GM15510 (cell line): ENCODE measurements around the gene SLC40A1.

ENCODE experiments used
- POLR2A ChIP-seq: IDR thresholded peaks from 3 replicates; pipeline ENCODE4 v1.6.1; 2011; ENCODE audit warnings: borderline replicate concordance; ENCODE audit not compliant: insufficient read length; ENCODE audit errors: extremely low read depth

Gene SLC40A1

GRCh38 chr2:189580658-189581353 is at the start of gene SLC40A1:
Gene SLC40A1, minus strand, starts transcription at chr2:189580786. Its CDS starts 326 bp downstream, at chr2:189580460.
- TF ChIP-seq POLR2A = no peak

GRCh38 chr2:189629531-189630453 is 49.2 kb upstream of the SLC40A1 start:
- no peak for TF ChIP-seq POLR2A

- TF ChIP-seq POLR2A = no peak
Measured at GRCh38 chr2:189628817-189629530, 48.4 kb upstream of the SLC40A1 start.

GRCh38 chr2:189627789-189628188 is 47.2 kb upstream of the SLC40A1 start:
- TF ChIP-seq POLR2A = no peak

GRCh38 chr2:189625636-189626035 is 45.0 kb upstream of the SLC40A1 start:
- TF ChIP-seq POLR2A = no peak

GRCh38 chr2:189624648-189625355 is 44.2 kb upstream of the SLC40A1 start:
- TF ChIP-seq POLR2A = no peak

- no peak for TF ChIP-seq POLR2A
Measured at GRCh38 chr2:189623049-189623448, 42.5 kb upstream of the SLC40A1 start.

GRCh38 chr2:189621781-189622180 is 41.2 kb upstream of the SLC40A1 start:
- TF ChIP-seq POLR2A = no peak

- no peak for TF ChIP-seq POLR2A
Measured at GRCh38 chr2:189618197-189618596, 37.6 kb upstream of the SLC40A1 start.

- TF ChIP-seq POLR2A = no peak
Measured at GRCh38 chr2:189614585-189614984, 34.0 kb upstream of the SLC40A1 start.

- TF ChIP-seq POLR2A = no peak
Measured at GRCh38 chr2:189613650-189614420, 33.2 kb upstream of the SLC40A1 start.

- no peak for TF ChIP-seq POLR2A
Measured at GRCh38 chr2:189613077-189613636, 32.6 kb upstream of the SLC40A1 start.

GRCh38 chr2:189610700-189611099 is 30.1 kb upstream of the SLC40A1 start:
- TF ChIP-seq POLR2A = no peak
